Ishikawa (cell line): ENCODE data around the gene MYH10.

ENCODE experiments used
- CEBPB ChIP-seq: IDR thresholded peaks from 2 replicates; pipeline ENCODE4 v1.6.1; 2012
- CREB1 ChIP-seq: IDR thresholded peaks from 2 replicates; pipeline ENCODE4 v1.6.1; 2012; ENCODE audit warnings: low read depth
- EGR1 ChIP-seq: IDR thresholded peaks from 2 replicates; pipeline ENCODE4 v1.6.1; 2012
- EP300 ChIP-seq: IDR thresholded peaks from 2 replicates; pipeline ENCODE4 v1.6.1; 2012; ENCODE audit warnings: borderline replicate concordance
- FOXM1 ChIP-seq: IDR thresholded peaks from 2 replicates; pipeline ENCODE4 v1.6.1; 2012; ENCODE audit warnings: low read depth, borderline replicate concordance
- NFIC ChIP-seq: IDR thresholded peaks from 2 replicates; pipeline ENCODE4 v1.6.1; 2012
- RAD21 ChIP-seq: IDR thresholded peaks from 2 replicates; pipeline ENCODE4 v1.6.1; 2012; ENCODE audit warnings: low read depth
- TAF1 ChIP-seq: IDR thresholded peaks from 2 replicates; pipeline ENCODE4 v1.6.1; 2012; ENCODE audit warnings: low read depth, mild to moderate bottlenecking
- TCF12 ChIP-seq: IDR thresholded peaks from 2 replicates; pipeline ENCODE4 v1.6.1; 2012; ENCODE audit warnings: low read depth
- YY1 ChIP-seq: IDR thresholded peaks from 2 replicates; pipeline ENCODE4 v1.6.1; 2012; ENCODE audit warnings: low read depth
- ZBTB7A ChIP-seq: IDR thresholded peaks from 2 replicates; pipeline ENCODE4 v1.6.1; 2012; ENCODE audit warnings: low read depth
- TF ChIP-seq, protein P1 (sequence below): IDR thresholded peaks from 2 replicates; pipeline ENCODE4 v1.6.1; 2012
- TF ChIP-seq, protein P2 (sequence below): IDR thresholded peaks from 2 replicates; pipeline ENCODE4 v1.6.1; 2012; ENCODE audit warnings: low read depth, mild to moderate bottlenecking
- TF ChIP-seq, protein P3 (sequence below): IDR thresholded peaks from 2 replicates; pipeline ENCODE4 v1.6.1; 2012

Gene MYH10

DNA sequence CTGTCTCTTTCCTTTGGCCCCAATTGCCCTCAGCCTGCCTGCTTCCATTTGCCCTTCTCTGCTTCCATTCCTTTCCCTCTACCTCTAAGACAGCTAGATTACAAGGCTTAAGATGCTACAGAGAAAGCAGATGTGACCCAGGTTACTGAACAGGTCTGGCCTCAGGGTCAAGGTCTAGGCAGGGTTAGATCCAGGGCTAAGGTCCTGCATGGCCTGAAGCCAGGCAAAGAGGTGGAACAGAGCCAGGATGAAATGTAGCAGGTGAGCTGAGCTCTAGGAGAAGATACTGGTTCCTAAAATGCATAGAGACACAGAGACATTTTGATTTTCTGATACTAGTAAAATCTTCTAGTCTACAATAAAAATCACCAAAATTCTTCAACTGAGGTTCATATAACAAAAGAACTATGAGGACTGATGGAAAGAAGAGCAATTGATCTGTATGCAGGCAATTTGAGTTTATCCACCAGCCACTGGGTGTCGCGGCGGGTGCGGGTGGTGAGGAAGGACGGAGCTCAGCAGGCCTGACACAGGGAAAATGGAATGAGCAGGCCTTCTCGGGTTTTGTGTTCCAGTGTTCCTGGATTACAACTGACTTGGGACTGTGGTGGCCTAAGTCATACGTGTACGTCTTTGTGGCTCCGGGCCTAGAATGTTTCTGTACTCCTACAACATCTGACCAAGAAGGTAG is 95.9 kb downstream of the MYH10 start:
- TF ChIP-seq, protein P1, sequence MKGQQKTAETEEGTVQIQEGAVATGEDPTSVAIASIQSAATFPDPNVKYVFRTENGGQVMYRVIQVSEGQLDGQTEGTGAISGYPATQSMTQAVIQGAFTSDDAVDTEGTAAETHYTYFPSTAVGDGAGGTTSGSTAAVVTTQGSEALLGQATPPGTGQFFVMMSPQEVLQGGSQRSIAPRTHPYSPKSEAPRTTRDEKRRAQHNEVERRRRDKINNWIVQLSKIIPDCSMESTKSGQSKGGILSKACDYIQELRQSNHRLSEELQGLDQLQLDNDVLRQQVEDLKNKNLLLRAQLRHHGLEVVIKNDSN, result no peak
- TF ChIP-seq TAF1 (no peak), YY1 (no peak)

DNA sequence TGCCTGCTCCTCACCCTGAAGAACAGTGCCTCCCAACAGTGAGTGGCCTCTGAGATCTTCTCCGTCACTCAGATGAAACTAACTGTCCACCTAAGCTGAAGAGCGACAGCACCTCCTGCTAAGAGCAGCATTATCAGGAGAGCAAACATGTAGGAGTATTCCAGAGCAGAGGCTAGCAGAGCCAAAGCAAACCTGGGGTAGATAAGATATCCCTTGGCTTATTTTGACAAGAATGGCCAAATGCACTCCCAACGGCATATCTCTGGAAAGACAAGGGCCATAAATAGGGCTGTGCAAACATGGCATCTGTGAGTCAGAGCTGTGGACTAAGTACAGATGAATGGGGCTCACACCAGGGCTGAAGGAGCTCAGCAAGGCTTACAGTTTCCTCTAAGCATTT is 98.5 kb downstream of the MYH10 start:
- TF ChIP-seq RAD21 (no peak), TAF1 (no peak), CREB1 (no peak), EP300 (no peak), TCF12 (no peak), EGR1 (no peak), CEBPB (no peak)

DNA sequence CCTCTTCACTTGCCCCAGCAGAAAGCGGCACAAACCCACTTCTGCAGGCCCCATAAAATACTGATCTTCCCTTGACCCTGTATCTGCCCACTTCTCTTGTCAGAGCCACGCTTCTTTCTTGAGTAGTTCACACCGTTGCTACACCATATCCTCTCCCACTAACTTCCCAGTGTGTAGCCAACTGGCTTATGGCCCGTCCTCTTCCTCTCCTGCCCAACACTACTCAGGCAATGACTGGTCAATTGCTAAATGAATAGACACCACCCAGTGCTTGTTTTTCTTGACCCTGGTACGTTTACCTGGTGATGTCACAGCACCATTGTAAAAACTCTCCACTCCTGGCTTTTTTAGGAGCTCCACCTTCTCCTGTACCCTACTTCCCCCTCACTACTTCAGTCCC is 107.9 kb downstream of the MYH10 start:
- TF ChIP-seq, protein P1, result no peak
- TF ChIP-seq EP300 (no peak), RAD21 (no peak), TCF12 (no peak), CREB1 (no peak), NFIC (no peak)
- TF ChIP-seq, protein P2, sequence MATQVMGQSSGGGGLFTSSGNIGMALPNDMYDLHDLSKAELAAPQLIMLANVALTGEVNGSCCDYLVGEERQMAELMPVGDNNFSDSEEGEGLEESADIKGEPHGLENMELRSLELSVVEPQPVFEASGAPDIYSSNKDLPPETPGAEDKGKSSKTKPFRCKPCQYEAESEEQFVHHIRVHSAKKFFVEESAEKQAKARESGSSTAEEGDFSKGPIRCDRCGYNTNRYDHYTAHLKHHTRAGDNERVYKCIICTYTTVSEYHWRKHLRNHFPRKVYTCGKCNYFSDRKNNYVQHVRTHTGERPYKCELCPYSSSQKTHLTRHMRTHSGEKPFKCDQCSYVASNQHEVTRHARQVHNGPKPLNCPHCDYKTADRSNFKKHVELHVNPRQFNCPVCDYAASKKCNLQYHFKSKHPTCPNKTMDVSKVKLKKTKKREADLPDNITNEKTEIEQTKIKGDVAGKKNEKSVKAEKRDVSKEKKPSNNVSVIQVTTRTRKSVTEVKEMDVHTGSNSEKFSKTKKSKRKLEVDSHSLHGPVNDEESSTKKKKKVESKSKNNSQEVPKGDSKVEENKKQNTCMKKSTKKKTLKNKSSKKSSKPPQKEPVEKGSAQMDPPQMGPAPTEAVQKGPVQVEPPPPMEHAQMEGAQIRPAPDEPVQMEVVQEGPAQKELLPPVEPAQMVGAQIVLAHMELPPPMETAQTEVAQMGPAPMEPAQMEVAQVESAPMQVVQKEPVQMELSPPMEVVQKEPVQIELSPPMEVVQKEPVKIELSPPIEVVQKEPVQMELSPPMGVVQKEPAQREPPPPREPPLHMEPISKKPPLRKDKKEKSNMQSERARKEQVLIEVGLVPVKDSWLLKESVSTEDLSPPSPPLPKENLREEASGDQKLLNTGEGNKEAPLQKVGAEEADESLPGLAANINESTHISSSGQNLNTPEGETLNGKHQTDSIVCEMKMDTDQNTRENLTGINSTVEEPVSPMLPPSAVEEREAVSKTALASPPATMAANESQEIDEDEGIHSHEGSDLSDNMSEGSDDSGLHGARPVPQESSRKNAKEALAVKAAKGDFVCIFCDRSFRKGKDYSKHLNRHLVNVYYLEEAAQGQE, result no peak

DNA sequence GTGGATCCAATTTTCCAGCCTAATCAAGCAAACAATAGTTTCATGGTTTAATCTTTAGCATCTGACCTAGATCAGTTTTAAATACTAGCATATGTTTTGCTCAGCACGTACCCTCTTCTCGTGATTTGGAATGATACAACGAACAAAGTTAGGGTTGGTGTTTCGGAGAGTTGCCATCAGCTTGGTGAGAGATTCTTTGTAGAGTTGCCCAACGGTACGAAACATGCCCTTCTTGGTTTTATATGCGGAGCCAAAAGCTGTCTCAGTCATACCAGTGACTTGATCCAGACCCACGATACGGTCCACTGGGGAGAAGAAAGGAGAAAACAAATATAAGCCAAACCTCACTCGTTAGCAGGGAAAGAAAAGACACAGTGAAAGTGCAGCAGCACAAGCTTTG is 109.5 kb downstream of the MYH10 start:
- no peak for TF ChIP-seq CEBPB
- TF ChIP-seq, protein P1, result no peak
- TF ChIP-seq YY1, result no peak
- TF ChIP-seq, protein P2, result no peak
- no peak for TF ChIP-seq ZBTB7A
- TF ChIP-seq, protein P3, sequence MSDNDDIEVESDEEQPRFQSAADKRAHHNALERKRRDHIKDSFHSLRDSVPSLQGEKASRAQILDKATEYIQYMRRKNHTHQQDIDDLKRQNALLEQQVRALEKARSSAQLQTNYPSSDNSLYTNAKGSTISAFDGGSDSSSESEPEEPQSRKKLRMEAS, result no peak
- TF ChIP-seq FOXM1, result no peak
- TF ChIP-seq TAF1, result no peak
- no peak for TF ChIP-seq EGR1
- TF ChIP-seq TCF12, result no peak
- no peak for TF ChIP-seq EP300

DNA sequence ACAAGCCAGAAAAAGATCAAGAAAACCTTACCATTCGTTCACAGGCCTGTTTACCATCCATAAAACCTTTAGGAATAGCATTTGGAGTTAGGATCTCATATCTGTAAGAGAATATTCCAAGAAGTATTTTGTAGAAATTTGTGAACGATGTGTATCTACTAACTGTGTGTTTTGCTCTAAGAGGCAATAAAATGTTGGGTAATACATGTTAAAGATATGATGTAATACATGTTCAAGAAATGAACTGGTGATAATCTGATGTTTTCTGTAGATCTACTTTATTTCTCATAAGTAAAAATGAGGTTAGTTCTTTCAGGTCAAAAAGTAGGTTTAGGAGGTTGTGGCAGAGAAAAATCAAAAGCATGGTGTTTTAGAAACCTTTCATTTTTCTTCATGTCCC is 111.7 kb downstream of the MYH10 start:
- TF ChIP-seq ZBTB7A (no peak), CEBPB (no peak), RAD21 (no peak)

DNA sequence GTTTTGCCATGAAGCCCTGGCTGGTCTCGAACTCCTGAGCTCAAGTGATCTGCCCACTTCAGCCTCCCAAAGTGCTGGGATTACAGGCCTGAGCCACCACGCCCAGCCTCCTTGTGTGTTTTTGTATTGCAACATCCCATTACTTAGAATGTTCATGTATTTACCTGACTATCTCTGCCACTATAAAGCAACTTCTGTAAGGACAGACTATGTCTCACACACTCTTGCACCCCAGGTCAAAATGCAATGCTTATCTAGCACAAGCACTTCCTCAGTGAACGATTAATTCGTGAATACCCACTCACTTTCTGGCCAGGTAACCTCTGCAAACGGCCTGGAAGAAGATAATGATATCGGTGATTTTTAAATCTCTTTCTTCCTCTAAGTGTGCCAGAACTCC is 112.2 kb downstream of the MYH10 start:
- no peak for TF ChIP-seq TAF1
- TF ChIP-seq RAD21, result no peak

DNA sequence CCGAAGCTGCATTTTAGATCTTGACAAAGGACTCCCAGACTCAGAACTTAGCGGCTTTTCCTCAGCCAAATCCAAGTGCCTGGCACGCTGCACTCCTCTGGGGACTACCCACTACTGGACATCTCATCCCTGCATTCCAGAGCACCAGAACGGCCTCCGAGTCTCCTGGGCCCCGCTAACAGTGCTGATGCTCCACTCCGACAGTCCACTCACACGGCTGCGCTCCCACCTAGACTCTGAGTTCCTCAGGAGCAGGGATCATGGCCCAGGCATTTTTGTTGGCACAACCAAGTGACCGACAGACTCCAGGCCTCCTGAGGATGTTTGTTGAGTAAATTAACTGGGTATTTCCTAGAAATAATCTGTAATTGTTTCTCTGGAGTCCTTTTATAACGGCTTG is 115.7 kb downstream of the MYH10 start:
- TF ChIP-seq, protein P3, result no peak
- no peak for TF ChIP-seq ZBTB7A
